ENCODE data around the gene GMPPB. TPM values are rescaled to one million over a fixed set of nuclear protein-coding genes. Genes with fewer than 3 reads are reported as not detected.

Gene GMPPB
- total and polyA plus RNA-seq, 2 of the 8 experiments (the other 6 are each of a cell fraction or from before 2014, with no cell fraction given): 20.9 to 23.9 TPM

DNA sequence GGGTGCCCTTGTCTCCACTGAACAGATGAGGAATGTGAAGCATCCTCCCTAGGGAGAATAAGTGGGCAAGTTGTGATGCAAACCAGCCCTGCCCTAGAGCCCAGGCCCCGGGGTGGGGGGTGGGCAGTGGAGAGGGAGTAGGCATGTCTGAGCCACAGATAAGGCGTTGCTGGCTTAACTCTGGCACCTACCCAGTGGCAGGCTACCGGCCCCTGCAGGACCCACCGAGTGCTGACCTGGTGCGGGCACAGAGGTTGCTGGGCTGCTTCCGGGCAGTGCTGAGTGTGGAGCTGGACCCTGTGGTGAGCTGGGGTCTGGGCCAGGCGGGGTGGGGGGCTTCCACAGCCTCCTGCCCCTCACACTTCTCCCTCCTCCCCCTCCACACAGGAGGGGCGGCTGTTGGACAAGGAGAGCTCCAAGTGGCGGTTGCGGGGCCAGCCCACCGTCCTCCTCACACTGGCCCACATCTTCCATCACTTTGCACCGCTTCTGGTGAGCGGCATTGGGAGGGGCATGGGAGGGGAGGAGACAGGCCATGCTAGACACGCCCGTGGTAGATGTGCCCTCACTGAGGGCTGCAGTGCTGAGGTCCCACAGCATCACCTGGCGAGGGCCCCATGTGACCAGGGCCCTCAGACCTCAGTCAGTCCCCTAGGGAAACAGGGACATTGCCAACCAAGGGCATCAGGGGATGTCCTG lies 24.3 kb downstream of the GMPPB start:
- no peak overlapping the region for H3K27ac ChIP-seq (ENCODE audit: low read depth, low read length)
- no peak overlapping the region for H2BK20ac ChIP-seq (ENCODE audit: low read length)
- no peak overlapping the region for H3K4ac ChIP-seq (replicated peaks; ENCODE audit: insufficient read length, low read depth, low read length)
- no peak overlapping the region for H3K4me3 ChIP-seq (ENCODE audit: extremely low read depth in 1 of 4, insufficient read depth in 2 of 4, low read depth in 3 of 4, low read length in 4 of 4)
- 94% methylated on average over 15 of the region's 16 CpGs; no CpG with 5 or more reads in 1 of the 2 experiments for WGBS, 2 experiments (ENCODE audit: extremely low coverage in 1 of 2, insufficient coverage in 1 of 2, insufficient read length in 1 of 2, insufficient replicate concordance in 2 of 2, low coverage in 1 of 2, low lambda C conversion rate in 2 of 2, missing lambda C conversion rate in 1 of 2)
- ChIA-PET POLR2A (ENCODE audit: partially characterized antibody) (interaction anchor here (0.9 kb wide), 1 partner anchor 20 kb away, joined by 5 read pairs; the partner anchor contains the start of gene AMIGO3), CTCF (ENCODE audit: partially characterized antibody) (interaction anchor here (0.9 to 9.7 kb wide), 14 partner anchors 10 to 241 kb away, joined by 3 to 127 read pairs (median 4); partner anchors contain the start of genes AMIGO3, MST1 and RNF123)
- FAIRE-seq (no peak), DNase-seq (ENCODE audit: low read depth in 1 of 2, low spot score in 2 of 2) (no peak)
- H2BK12ac ChIP-seq (ENCODE audit: low read depth, low read length): no peak overlapping the region
- H4K20me1 ChIP-seq (replicated peaks in 1 of 2; ENCODE audit: control insufficient read depth in 1 of 2, insufficient read depth in 2 of 2, low read length in 2 of 2): peaks cover 8 to 11% of the 10 kb centered on the region in 2 experiments
- H4K5ac ChIP-seq (ENCODE audit: insufficient read length, low read depth, low read length): no peak overlapping the region
- no peak overlapping the region for H3K9ac ChIP-seq (replicated peaks in 1 of 4; ENCODE audit: extremely low read depth in 1 of 4, low read depth in 3 of 4, low read length in 3 of 4)
- no peaks in the 10 kb centered on the region for H3K79me2 ChIP-seq (ENCODE audit: control insufficient read depth in 1 of 2, insufficient read depth in 2 of 2, low read length in 2 of 2)
- H2BK120ac ChIP-seq (replicated peaks; ENCODE audit: low read depth, low read length): no peak overlapping the region
- H2BK15ac ChIP-seq (ENCODE audit: low read length): no peak overlapping the region
- H3K4me2 ChIP-seq (ENCODE audit: insufficient read depth in 1 of 2, low read depth in 2 of 2, low read length in 2 of 2): no peak overlapping the region
- H3K9me3 ChIP-seq (ENCODE audit: insufficient read depth in 2 of 2, low read depth in 1 of 2, low read length in 1 of 2): no peaks in the 10 kb centered on the region
- H2BK5ac ChIP-seq (ENCODE audit: low read depth, low read length): no peak overlapping the region
- H4K8ac ChIP-seq (ENCODE audit: extremely low read depth, insufficient read depth, low read length): no peak overlapping the region
- no peaks in the 10 kb centered on the region for H3K27me3 ChIP-seq (replicated peaks in 1 of 4; ENCODE audit: control insufficient read depth in 3 of 4, extremely low read depth in 1 of 4, insufficient read depth in 3 of 4, low read length in 3 of 4)
- no peaks in the 10 kb centered on the region for H3K23me2 ChIP-seq (ENCODE audit: low read depth, low read length)
- no peak overlapping the region for H3K14ac ChIP-seq (ENCODE audit: insufficient read length)
- peaks cover 0 to 9% (median 5%) of the 10 kb centered on the region in 4 experiments; a peak in 5 of 7 replicates for H3K4me1 ChIP-seq (replicated peaks in 1 of 4; ENCODE audit: control insufficient read depth in 3 of 4, insufficient read depth in 4 of 4, low read length in 3 of 4)
- H3K56ac ChIP-seq (replicated peaks; ENCODE audit: insufficient read length, low read depth, low read length): no peak overlapping the region
- no peak overlapping the region for H3K23ac ChIP-seq (ENCODE audit: insufficient read length)
- no peak for TF ChIP-seq NRF1 (IDR thresholded peaks at IDR 0.05; ENCODE audit: low read depth, low read length)
- no peak for TF ChIP-seq BRCA1 (IDR thresholded peaks at IDR 0.05; ENCODE audit: low read depth, low read length)
- TF ChIP-seq TAF1 (IDR thresholded peaks at IDR 0.05; ENCODE audit: low read depth, low read length): no peak
- TF ChIP-seq RBBP5 (IDR thresholded peaks at IDR 0.05; ENCODE audit: borderline replicate concordance, low read depth, low read length): no peak
- no peak for TF ChIP-seq HDAC6 (IDR thresholded peaks at IDR 0.05; ENCODE audit: low read depth, low read length)
- TF ChIP-seq TCF12 (IDR thresholded peaks at IDR 0.05; ENCODE audit: low read depth, low read length): no peak
- no peak for TF ChIP-seq TAF7 (optimal IDR thresholded peaks at IDR 0.05; ENCODE audit: borderline replicate concordance, low read depth, low read length)
- H3K18ac ChIP-seq (ENCODE audit: extremely low read depth, low read length): no peak overlapping the region
- no peak overlapping the region for H2AK5ac ChIP-seq (ENCODE audit: low read depth, low read length)
- no peaks in the 10 kb centered on the region for H3K79me1 ChIP-seq (ENCODE audit: low read depth, low read length)
- no peak overlapping the region for H4K91ac ChIP-seq (replicated peaks; ENCODE audit: insufficient read length, low read length)
- peaks cover 0 to 5% (median 4%) of the 10 kb centered on the region in 4 experiments; a peak in 3 of 8 replicates for H3K36me3 ChIP-seq (ENCODE audit: control insufficient read depth in 2 of 4, insufficient read depth in 4 of 4, low read length in 3 of 4)
- H2AFZ ChIP-seq (ENCODE audit: low read length): no peak overlapping the region

Data from H1 (cell line).